ENCODE measurements around the gene PLD1. TPM values are rescaled to one million over a fixed set of nuclear protein-coding genes. Genes with fewer than 3 reads are reported as not detected.

The PLD1 gene
- polyA plus RNA-seq, 10 donors = 11.3 to 23.1 (median 16.1) TPM

- no peak for DNase-seq
Observed at GRCh38 chr3:171620825-171621434, 189.4 kb downstream of the PLD1 start.

- no peak for DNase-seq
Observed at GRCh38 chr3:171616798-171617197, 193.5 kb downstream of the PLD1 start.

GRCh38 chr3:171615686-171616085, 194.6 kb downstream of the PLD1 start:
- DNase-seq = peak in 2 of 3 donors; percentile 36 to 86

- DNase-seq = no peak
Observed at GRCh38 chr3:171615281-171615680, 195.0 kb downstream of the PLD1 start.

- DNase-seq = peak in 1 of 3 donors; percentile 69
Observed at GRCh38 chr3:171614318-171614921, 195.9 kb downstream of the PLD1 start.

GRCh38 chr3:171607452-171607851, 202.8 kb downstream of the PLD1 start:
- DNase-seq = no peak

- no peak for DNase-seq
Observed at GRCh38 chr3:171606151-171606751, 204.0 kb downstream of the PLD1 start.

- DNase-seq = peak in 1 of 3 donors; percentile 22
Observed at GRCh38 chr3:171604370-171604769, 205.9 kb downstream of the PLD1 start.

- DNase-seq = no peak
Observed at GRCh38 chr3:171602072-171602471, 208.2 kb downstream of the PLD1 start.

GRCh38 chr3:171600030-171600429, 210.3 kb downstream of the PLD1 start:
- no peak for DNase-seq

GRCh38 chr3:171598990-171599389, 211.3 kb downstream of the PLD1 start:
- no peak for DNase-seq

- DNase-seq = no peak
Observed at GRCh38 chr3:171592786-171593185, 217.5 kb downstream of the PLD1 start.

- no peak for DNase-seq
Observed at GRCh38 chr3:171591070-171591469, 219.2 kb downstream of the PLD1 start.

- DNase-seq = no peak
Observed at GRCh38 chr3:171586274-171586673, 224.0 kb downstream of the PLD1 start.

GRCh38 chr3:171585039-171585438, 225.2 kb downstream of the PLD1 start:
- no peak for DNase-seq

GRCh38 chr3:171584100-171584499, 226.2 kb downstream of the PLD1 start:
- no peak for DNase-seq

GRCh38 chr3:171574556-171575240, 235.6 kb downstream of the PLD1 start:
- DNase-seq = no peak

GRCh38 chr3:171569571-171570132, 240.6 kb downstream of the PLD1 start:
- DNase-seq = no peak

- no peak for DNase-seq
Observed at GRCh38 chr3:171568766-171569165, 241.5 kb downstream of the PLD1 start.

- peak; percentile 35 to 66 (median 38) for DNase-seq
Observed at GRCh38 chr3:171566803-171567422, 243.4 kb downstream of the PLD1 start.

GRCh38 chr3:171565481-171566058, 244.7 kb downstream of the PLD1 start:
- no peak for DNase-seq

All from muscle of back (tissue), 11 donors.